GM23248 (cell line): ENCODE results near the gene HEATR5A.

ENCODE experiments used
- EZH2 ChIP-seq: fragments of 200-600 bp; sonication (generic); IDR thresholded peaks from 2 replicates; pipeline ENCODE4 v1.6.1; 2018; ENCODE audit warnings: antibody characterized with exemption, mild to moderate bottlenecking; ENCODE audit not compliant: insufficient read depth, poor library complexity, severe bottlenecking
- EZH2phosphoT487 ChIP-seq: fragments of 200-600 bp; sonication (generic); IDR thresholded peaks from 2 replicates; pipeline ENCODE4 v1.6.1; 2018; ENCODE audit warnings: antibody characterized with exemption, moderate library complexity, mild to moderate bottlenecking, low read depth; ENCODE audit not compliant: insufficient read depth

DNA sequence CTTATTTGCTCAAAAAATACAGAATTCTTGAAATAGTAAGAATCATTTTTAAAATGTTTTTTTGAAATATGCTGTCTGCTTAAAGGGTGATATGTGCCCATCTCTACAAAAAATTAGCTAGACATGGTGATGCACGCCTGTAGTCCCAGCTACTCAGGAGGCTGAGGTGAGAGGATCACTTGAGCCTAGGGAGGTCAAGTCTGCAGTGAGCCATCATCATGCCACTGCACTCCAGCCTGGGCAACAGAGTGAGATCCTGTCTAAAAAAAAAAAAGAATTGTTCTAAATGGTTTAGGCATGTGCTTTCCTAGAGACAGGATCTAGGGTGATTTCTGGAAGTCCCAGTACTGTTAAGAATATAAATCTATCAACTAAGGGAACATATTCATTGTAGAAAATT lies 137.2 kb downstream of the HEATR5A start:
- TF ChIP-seq EZH2 (no peak), EZH2phosphoT487 (no peak)
